HG03025 (cell line): ENCODE data around the gene CPNE2.
"Not testable (repeated sequence)": the region's sequence is repeated elsewhere in the genome, so short reads cannot be mapped to it uniquely, and the experiment has no call there.

Experiments used
- ATAC-seq: cut with Tn5 transposase; IDR thresholded peaks from one replicate; pipeline ENCODE4 v1.9.1; 2021; ENCODE audit warnings: mild to moderate bottlenecking, moderate library complexity; ENCODE audit not compliant: unreplicated experiment, low FRiP score

The CPNE2 gene

GRCh38 chr16:57091975-57092785 is at the start of gene CPNE2:
CPNE2 (plus strand) TSS chr16:57092583; CDS start chr16:57110743, 18,160 bp downstream.
- ATAC-seq: no peak

- no peak for ATAC-seq
Measured at GRCh38 chr16:57043248-57043647, 49.1 kb upstream of the CPNE2 start.

- ATAC-seq: no peak
Measured at GRCh38 chr16:57044931-57045693, 47.3 kb upstream of the CPNE2 start.

- no peak for ATAC-seq
Measured at GRCh38 chr16:57045694-57046381, 46.5 kb upstream of the CPNE2 start.

GRCh38 chr16:57048095-57048494 is 44.3 kb upstream of the CPNE2 start:
- no peak for ATAC-seq

- ATAC-seq: no peak
Measured at GRCh38 chr16:57049678-57050077, 42.7 kb upstream of the CPNE2 start.

GRCh38 chr16:57051696-57052228 is 40.6 kb upstream of the CPNE2 start:
- no peak for ATAC-seq

- ATAC-seq: no peak
Measured at GRCh38 chr16:57053206-57053605, 39.2 kb upstream of the CPNE2 start.

GRCh38 chr16:57054338-57054737 is 38.0 kb upstream of the CPNE2 start:
- ATAC-seq: no peak

- no peak for ATAC-seq
Measured at GRCh38 chr16:57054771-57055170, 37.6 kb upstream of the CPNE2 start.

- no peak for ATAC-seq
Measured at GRCh38 chr16:57055671-57056070, 36.7 kb upstream of the CPNE2 start.

GRCh38 chr16:57058291-57058861 is 34.0 kb upstream of the CPNE2 start:
- no peak for ATAC-seq

GRCh38 chr16:57060323-57061083 is 31.9 kb upstream of the CPNE2 start:
- no peak for ATAC-seq

- ATAC-seq: no peak
Measured at GRCh38 chr16:57061084-57061905, 31.1 kb upstream of the CPNE2 start.

- no peak for ATAC-seq
Measured at GRCh38 chr16:57062329-57062728, 30.1 kb upstream of the CPNE2 start.

GRCh38 chr16:57063189-57063588 is 29.2 kb upstream of the CPNE2 start:
- not testable (repeated sequence) for ATAC-seq

GRCh38 chr16:57064995-57065394 is 27.4 kb upstream of the CPNE2 start:
- ATAC-seq: no peak

- no peak for ATAC-seq
Measured at GRCh38 chr16:57066625-57067024, 25.8 kb upstream of the CPNE2 start.

- ATAC-seq: no peak
Measured at GRCh38 chr16:57067347-57067746, 25.0 kb upstream of the CPNE2 start.
